GM18858 (cell line): ENCODE results near the gene EIF3A.
"Not testable (repeated sequence)": the region's sequence is repeated elsewhere in the genome, so short reads cannot be mapped to it uniquely, and the experiment has no call there.

Experiments used
- ATAC-seq: cut with Tn5 transposase; IDR thresholded peaks from one replicate; pipeline ENCODE4 v1.9.1; 2021; ENCODE audit not compliant: unreplicated experiment

EIF3A gene

DNA sequence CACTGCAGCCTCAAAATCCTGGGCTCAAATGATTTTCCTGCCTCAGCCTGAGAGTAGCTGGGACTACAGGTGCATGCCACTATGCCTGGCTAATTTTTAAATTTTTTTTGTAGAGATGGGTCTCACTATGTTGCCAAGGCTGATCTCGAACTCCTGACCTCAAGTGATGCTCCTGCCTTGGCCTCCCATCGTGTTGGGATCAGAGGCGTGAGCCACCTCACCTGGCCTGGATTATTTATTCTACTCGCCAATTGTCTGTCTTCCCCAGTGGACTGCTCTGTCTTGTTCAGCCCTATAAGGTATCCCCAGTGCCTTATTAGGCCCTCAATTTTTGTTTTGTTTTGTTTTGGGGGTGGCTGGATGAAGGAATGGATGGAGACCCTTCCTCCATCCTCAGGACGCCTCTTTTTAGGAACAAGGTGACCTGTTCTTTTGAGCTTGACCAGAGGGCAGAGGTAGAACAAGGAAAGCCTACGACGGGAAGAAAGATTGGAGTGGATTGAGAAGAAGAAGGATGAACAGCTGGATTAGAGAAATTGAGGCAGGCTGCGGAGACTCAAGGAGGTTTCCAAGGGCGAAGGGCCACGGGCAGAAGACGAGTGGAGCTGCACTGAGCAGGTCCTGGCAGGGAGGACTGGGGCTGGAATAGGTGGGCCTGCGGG lies 22.8 kb upstream of the EIF3A start:
- ATAC-seq = no peak

- no peak for ATAC-seq
These were observed 20.9 kb upstream of the EIF3A start for GRCh38 chr10:119101366-119102098.

- no peak for ATAC-seq
These were observed 20.0 kb upstream of the EIF3A start for GRCh38 chr10:119100434-119101238.

DNA sequence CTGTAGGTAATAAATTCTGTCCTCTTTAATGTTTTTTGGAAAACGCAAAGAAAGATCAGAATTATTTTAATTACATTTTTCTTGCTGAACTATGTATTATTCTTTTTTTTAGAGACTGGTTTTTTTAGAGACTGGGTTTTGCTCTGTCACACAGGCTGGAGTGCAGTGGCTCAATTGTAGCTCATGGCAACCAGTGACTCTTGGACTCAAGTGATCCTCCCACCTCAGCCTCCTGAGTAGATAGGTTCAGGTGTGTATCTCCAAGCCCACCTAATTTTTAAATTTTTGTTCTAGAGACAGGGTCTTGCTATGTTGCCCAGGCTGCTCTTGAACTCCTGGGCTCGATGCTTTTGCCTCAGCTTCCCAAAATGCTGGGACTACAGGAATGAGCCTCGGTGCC lies 18.0 kb upstream of the EIF3A start:
- ATAC-seq = no peak

- not testable (repeated sequence) for ATAC-seq
These were observed 16.2 kb upstream of the EIF3A start for GRCh38 chr10:119096641-119097415.

DNA sequence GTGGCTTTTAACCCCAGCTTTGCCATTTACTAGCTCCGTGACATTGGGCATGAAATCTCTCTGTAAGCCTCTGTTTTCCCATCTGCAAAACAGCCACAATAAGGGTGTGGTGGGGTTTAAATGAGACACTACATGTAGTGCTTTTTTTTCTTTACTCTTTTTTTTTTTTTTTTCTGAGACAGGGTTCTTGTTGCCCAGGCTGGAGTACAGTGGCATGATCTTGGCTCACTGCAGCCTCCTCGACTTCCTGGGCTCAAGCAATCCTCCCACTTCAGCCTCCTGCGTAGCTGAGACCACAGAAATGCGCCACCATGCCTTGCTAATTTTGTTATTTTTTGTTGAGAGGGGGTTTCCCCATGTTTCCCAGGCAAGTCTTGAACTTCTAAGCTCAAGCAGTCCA lies 15.0 kb upstream of the EIF3A start:
- no peak for ATAC-seq

DNA sequence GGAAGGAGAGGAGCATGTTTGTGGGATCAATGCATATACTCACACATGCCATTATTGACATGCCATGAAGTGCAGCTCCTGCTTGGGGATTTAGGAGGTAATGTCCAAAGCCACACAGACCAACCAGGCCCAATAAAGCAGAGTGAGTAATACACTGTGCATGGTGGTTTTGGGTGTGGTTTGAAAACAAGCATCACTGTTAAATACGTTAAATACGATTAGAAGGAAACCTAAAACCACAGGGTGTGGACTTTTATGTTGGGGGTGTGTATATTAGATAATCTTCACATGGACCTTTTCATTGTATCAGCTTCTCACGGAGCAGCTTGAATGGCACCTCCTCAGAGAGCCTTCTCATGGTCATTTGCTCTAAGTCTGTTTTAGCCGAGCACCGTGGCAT lies 10.4 kb upstream of the EIF3A start:
- no peak for ATAC-seq

GRCh38 chr10:119090026-119090795 lies 9.6 kb upstream of the EIF3A start:
- no peak for ATAC-seq

DNA sequence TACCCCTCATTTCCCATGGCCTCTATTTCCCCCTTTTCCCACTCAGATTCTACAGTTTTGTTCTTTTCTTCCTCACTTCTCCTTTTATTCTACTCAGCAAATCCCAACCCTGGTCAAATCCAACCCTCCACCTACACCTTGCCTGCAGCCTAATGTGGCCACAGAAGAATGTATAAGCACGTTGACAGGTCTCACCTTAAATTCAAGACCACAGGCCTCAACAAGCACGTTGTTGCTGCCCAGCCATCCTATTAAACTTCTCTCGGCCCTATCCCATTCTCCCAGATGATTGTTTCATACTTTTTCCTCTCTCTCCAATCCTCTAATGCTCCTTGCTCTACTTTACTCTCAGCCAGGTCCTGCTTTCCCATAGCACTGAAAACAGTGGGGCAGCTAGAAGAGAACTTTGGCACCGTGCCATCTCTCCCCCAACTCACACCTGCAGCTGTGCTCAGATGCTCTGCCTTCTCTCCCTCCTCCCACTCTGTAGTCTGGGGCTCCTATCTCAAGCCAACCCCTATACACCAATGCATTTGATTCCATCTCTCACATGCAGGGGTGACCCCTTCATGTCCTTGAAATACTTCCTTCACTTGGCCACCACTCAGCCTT lies 6.8 kb upstream of the EIF3A start:
- ATAC-seq = no peak

DNA sequence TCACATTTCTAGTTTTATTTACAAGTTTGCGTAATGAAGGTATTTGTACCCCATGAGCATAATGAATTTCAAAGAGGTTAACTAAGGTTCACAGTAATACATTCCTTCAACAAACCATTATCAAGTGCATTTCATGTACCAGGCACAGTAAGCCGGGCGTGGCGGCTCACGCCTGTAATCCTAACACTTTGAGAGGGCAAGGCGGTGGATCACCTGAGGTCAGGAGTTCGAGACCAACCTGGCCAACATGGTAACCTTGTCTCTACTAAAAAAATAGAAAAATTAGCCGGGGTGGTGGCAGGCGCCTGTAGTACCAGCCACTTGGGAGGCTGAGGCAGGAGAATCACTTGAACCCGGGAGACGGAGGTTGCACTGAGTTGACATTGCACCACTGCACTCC lies 4.3 kb upstream of the EIF3A start:
- no peak for ATAC-seq

GRCh38 chr10:119079599-119080520 lies 757 bp downstream of the EIF3A start:
- peak; percentile 48 for ATAC-seq

DNA sequence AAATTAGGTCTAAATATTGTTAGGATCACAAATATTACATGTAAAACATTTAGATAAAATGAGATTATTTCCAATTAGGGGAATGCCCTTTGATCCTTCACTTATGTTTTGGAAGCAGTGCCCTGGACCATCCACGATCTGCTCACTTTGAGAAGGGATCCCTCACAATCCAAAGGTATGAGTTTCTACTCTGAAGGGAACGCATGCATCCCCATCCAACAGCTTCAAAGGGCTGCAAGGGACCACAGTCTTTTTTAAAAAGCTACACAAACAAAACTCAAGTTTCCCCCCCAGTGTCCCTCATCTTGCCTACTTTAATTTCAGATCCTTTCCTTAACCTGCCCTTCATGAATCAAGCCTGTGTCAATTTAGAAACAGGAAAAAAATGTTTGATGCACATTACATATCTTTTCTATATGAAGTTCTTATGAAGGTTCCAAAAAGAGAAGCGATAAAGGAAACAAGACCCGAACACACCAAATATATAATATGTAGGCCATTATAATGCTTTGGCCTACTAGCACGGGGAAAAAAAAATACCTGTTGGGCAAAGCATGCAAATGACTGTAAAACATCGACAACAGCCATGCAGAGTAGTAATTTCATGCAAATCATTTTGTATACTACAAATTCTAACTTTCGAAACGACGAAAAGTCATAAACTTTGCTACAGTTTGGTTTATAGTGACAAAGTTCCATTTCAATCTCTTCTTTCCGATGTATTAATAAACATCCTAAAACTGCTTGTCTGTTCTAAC lies 2.0 kb downstream of the EIF3A start:
- ATAC-seq = no peak

DNA sequence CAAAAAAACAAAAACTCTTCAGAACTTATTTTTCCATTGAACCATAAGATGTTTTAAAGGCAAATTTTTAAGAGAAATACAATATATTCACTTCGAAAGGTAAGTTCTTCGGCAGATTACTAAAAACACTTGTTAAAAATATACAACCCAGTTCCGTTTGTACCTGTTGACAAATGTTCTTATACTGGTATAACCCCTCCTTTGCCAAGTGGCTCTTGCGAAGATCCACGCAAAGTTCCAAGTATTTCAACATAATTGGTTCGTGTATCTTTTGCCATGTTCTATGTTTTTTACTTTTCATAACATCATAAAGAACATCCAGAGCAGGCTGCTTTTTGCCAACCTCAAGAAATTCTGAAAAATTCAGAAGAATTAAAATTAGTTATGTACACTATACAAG lies 7.0 kb downstream of the EIF3A start:
- no peak for ATAC-seq

DNA sequence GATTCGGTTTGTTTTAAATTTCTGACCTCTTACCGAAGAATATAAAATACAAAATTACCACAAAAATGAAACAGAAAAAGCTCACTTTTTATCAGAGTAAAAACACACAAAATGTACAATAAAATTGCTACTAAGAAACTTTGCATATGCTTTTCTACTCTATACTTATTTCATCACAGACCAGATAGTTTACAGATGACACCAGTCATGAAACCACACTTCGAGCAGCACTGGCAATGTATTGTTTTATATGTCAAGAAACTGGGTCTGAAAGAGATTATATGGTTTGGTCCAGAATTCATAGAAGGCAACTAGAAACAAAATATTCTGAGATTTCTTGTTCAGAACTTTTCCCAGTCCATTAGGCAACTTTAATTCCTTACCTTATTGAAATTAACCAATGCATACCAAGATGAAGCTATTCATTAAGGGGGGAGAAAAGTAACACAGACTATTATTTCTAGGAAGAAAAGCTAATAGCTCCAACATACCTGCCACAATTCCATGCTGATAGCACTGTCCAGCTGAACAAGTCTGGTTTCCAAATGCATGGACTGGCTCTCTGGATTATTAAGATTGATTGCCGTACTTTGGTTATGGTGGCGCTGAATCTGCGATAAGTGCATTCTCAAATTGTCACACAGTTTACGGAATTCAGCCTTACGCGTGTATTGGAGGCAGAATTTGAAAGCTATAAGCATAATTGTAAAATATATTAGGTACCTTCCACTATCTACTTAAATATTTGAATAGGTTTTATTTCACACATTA lies 10.0 kb downstream of the EIF3A start:
- ATAC-seq = no peak

GRCh38 chr10:119061926-119062325 lies 18.7 kb downstream of the EIF3A start:
- no peak for ATAC-seq

GRCh38 chr10:119061352-119061751 lies 19.3 kb downstream of the EIF3A start:
- ATAC-seq = no peak

- no peak for ATAC-seq
These were observed 20.5 kb downstream of the EIF3A start for GRCh38 chr10:119060107-119060506.
